HEK293T (cell line): ENCODE measurements around the gene ELF1.

Experiments
- ARNT ChIP-seq: fragments of 450-650 bp; IDR thresholded peaks from 2 replicates; pipeline ENCODE4 v1.6.1; 2017; ENCODE audit warnings: mild to moderate bottlenecking
- BHLHE40 ChIP-seq: fragments of 450-650 bp; IDR thresholded peaks from 2 replicates; pipeline ENCODE4 v1.6.1; 2016; ENCODE audit warnings: mild to moderate bottlenecking, moderate library complexity, borderline replicate concordance
- ELF4 ChIP-seq: fragments of 450-650 bp; IDR thresholded peaks from 2 replicates; pipeline ENCODE4 v1.6.1; 2017; ENCODE audit warnings: antibody characterized with exemption
- FOXK2 ChIP-seq: fragments of 450-650 bp; IDR thresholded peaks from 2 replicates; pipeline ENCODE4 v1.6.1; 2016; ENCODE audit warnings: mild to moderate bottlenecking
- FOXM1 ChIP-seq: fragments of 450-650 bp; IDR thresholded peaks from 2 replicates; pipeline ENCODE4 v1.6.1; 2017; ENCODE audit warnings: mild to moderate bottlenecking, borderline replicate concordance
- LEF1 ChIP-seq: fragments of 450-650 bp; IDR thresholded peaks from 2 replicates; pipeline ENCODE4 v1.6.1; 2017; ENCODE audit warnings: mild to moderate bottlenecking, borderline replicate concordance
- NFRKB ChIP-seq: fragments of 450-650 bp; IDR thresholded peaks from 2 replicates; pipeline ENCODE4 v1.6.1; 2016; ENCODE audit warnings: mild to moderate bottlenecking, moderate library complexity
- SP1 ChIP-seq: fragments of 450-650 bp; IDR thresholded peaks from 2 replicates; pipeline ENCODE4 v1.6.1; 2017
- SUZ12 ChIP-seq: fragments of 450-650 bp; IDR thresholded peaks from 2 replicates; pipeline ENCODE4 v1.6.1; 2016; ENCODE audit warnings: mild to moderate bottlenecking
- ZNF384 ChIP-seq: fragments of 450-650 bp; IDR thresholded peaks from 2 replicates; pipeline ENCODE4 v1.6.1; 2016

DNA sequence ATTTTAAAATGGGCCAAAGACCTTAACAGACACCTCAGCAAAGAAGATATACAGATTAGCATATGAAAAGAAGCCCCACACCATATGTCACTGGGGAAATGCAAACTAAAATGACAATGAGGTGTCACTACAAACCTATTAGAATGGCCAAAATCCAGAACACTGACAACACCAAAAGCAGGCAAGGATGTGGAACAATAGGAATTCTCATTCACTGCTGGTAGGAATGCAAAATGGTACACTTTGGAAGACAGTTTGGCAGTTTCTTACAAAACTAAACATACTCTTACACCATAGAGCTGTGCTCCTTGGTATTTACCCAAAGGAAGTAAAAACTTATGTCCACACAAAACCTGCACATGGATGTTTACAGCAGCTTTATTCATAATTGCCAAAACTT is 23.1 kb downstream of the ELF1 start:
- TF ChIP-seq ELF4 (no peak), FOXK2 (no peak), ARNT (no peak), NFRKB (no peak), FOXM1 (no peak), SUZ12 (no peak), ZNF384 (no peak), LEF1 (no peak), SP1 (no peak), BHLHE40 (no peak)
